ENCODE results near the gene CELF5. TPM values are rescaled to one million over a fixed set of nuclear protein-coding genes. Genes with fewer than 3 reads are reported as not detected.
"Not testable (repeated sequence)": the region's sequence is repeated elsewhere in the genome, so short reads cannot be mapped to it uniquely, and the experiment has no call there.

Gene CELF5
- total RNA-seq, 2 donors from 2014 or later: 0.42 to 0.57 TPM

DNA sequence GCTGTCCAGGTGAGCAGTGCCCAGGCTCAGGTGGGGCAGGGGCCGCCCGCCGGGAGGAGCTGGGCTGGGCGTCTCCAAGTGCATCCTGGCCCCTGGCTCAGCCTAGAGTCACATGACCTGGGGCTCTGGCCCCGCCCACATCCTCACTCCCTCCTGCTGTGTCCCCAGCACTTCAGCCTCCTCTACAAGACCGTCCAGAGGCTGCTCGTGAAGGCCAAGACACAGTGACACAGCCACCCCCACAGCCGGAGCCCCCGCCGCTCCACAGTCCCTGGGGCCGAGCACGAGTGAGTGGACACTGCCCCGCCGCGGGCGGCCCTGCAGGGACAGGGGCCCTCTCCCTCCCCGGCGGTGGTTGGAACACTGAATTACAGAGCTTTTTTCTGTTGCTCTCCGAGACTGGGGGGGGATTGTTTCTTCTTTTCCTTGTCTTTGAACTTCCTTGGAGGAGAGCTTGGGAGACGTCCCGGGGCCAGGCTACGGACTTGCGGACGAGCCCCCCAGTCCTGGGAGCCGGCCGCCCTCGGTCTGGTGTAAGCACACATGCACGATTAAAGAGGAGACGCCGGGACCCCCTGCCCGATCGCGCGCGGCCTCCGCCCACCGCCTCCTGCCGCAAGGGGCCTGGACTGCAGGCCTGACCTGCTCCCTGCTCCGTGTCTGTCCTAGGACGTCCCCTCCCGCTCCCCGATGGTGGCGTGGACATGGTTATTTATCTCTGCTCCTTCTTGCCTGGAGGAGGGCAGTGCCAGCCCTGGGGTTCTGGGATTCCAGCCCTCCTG is 16.8 kb upstream of the CELF5 start:
- Mint-ChIP-seq H3K27me3 (no peaks in the 10 kb centered on the region), H3K4me1 (peaks cover 4% of the 10 kb centered on the region), H3K27ac (no peak overlapping the region), H3K36me3 (ENCODE audit: low read depth) (no peaks in the 10 kb centered on the region), H3K4me3 (no peak overlapping the region)
- no peaks in the 10 kb centered on the region for H3K9me3 ChIP-seq (ENCODE audit: control insufficient read depth, low read length, poor library complexity, severe bottlenecking)
- no peak for DNase-seq
- no peak for ATAC-seq

GRCh38 chr19:3208317-3209207 is 15.9 kb upstream of the CELF5 start:
- H3K27ac Mint-ChIP-seq: no peak overlapping the region

DNA sequence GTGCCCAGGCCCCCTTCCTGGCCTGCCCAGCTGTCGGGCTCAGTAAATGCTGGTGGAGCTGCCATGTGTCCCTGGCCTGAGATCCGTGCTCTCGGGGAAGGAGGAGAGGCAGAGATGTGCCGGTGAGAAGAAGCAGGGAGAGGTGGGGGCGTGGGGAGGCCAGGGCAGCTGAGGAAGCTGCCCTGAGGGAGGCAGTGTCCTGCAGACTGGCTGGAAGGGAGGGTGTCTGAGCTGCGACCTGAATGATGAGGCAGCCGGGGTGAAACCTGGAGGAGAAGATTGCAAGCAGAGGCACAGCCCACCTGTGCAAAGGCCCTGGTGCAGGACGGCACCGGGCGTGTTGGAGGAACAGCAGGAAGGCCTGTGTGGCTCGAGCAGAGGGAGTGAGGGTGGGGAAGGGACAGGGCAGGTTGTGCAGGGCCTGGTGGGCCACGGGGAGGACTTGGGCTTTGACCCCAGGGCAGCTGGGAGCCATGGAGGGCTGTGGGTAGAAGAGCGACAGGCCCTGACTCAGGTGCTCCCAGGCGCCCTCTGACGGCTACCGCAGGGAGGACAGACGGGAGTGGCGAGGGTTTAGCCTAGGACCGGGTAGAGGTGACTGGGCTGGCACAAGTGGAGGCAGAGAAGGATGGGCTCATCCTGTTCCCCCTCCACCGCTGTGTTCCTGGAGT is 14.0 kb upstream of the CELF5 start:
- no peaks in the 10 kb centered on the region for H3K27me3 Mint-ChIP-seq
- H3K27ac Mint-ChIP-seq: peak overlapping the region; percentile 27
- H3K4me3 Mint-ChIP-seq: no peak overlapping the region

More at GRCh38 chr19:3208317-3209207, 15.9 kb upstream of the CELF5 start:
- DNase-seq (no peak), ATAC-seq (no peak)
- no peaks in the 10 kb centered on the region for H3K9me3 ChIP-seq (ENCODE audit: control insufficient read depth, low read length, poor library complexity, severe bottlenecking)
- Mint-ChIP-seq H3K4me3 (no peak overlapping the region), H3K4me1 (peaks cover 4% of the 10 kb centered on the region), H3K27me3 (no peaks in the 10 kb centered on the region), H3K36me3 (ENCODE audit: low read depth) (no peaks in the 10 kb centered on the region)

GRCh38 chr19:3211191-3211590 is 13.3 kb upstream of the CELF5 start:
- H3K9me3 ChIP-seq (ENCODE audit: control insufficient read depth, low read length, poor library complexity, severe bottlenecking): no peaks in the 10 kb centered on the region
- no peak for ATAC-seq
- Mint-ChIP-seq H3K36me3 (ENCODE audit: low read depth) (no peaks in the 10 kb centered on the region), H3K27ac (no peak overlapping the region), H3K4me1 (peaks cover 4% of the 10 kb centered on the region), H3K27me3 (no peaks in the 10 kb centered on the region), H3K4me3 (no peak overlapping the region)
- DNase-seq: no peak

More for the DNA sequence above, 14.0 kb upstream of the CELF5 start:
- DNase-seq: peak; percentile 44 to 73 (median 45)
- H3K9me3 ChIP-seq (ENCODE audit: control insufficient read depth, low read length, poor library complexity, severe bottlenecking): no peaks in the 10 kb centered on the region
- peak; percentile 90 for ATAC-seq
- Mint-ChIP-seq H3K4me1 (peaks cover 4% of the 10 kb centered on the region), H3K36me3 (ENCODE audit: low read depth) (no peaks in the 10 kb centered on the region)

- Mint-ChIP-seq H3K27me3 (no peaks in the 10 kb centered on the region), H3K27ac (no peak overlapping the region)
Observed at GRCh38 chr19:3213159-3213558, 11.3 kb upstream of the CELF5 start.

GRCh38 chr19:3216874-3217273 is 7.6 kb upstream of the CELF5 start:
- Mint-ChIP-seq H3K4me1 (peaks cover 2% of the 10 kb centered on the region), H3K36me3 (ENCODE audit: low read depth) (no peaks in the 10 kb centered on the region), H3K4me3 (no peak overlapping the region), H3K27ac (no peak overlapping the region), H3K27me3 (no peaks in the 10 kb centered on the region)
- no peak for DNase-seq
- no peaks in the 10 kb centered on the region for H3K9me3 ChIP-seq (ENCODE audit: control insufficient read depth, low read length, poor library complexity, severe bottlenecking)
- no peak for ATAC-seq

More at GRCh38 chr19:3213159-3213558, 11.3 kb upstream of the CELF5 start:
- no peaks in the 10 kb centered on the region for H3K9me3 ChIP-seq (ENCODE audit: control insufficient read depth, low read length, poor library complexity, severe bottlenecking)
- peaks cover 7% of the 10 kb centered on the region for H3K4me1 Mint-ChIP-seq
- H3K36me3 Mint-ChIP-seq (ENCODE audit: low read depth): no peaks in the 10 kb centered on the region
- no peak overlapping the region for H3K4me3 Mint-ChIP-seq
- DNase-seq: no peak
- no peak for ATAC-seq

GRCh38 chr19:3220576-3220975 is 3.9 kb upstream of the CELF5 start:
- H3K4me1 Mint-ChIP-seq: peaks cover 2% of the 10 kb centered on the region
- no peak for ATAC-seq
- H3K27me3 Mint-ChIP-seq: no peaks in the 10 kb centered on the region
- H3K27ac Mint-ChIP-seq: no peak overlapping the region
- H3K9me3 ChIP-seq (ENCODE audit: control insufficient read depth, low read length, poor library complexity, severe bottlenecking): no peaks in the 10 kb centered on the region
- DNase-seq: no peak
- no peaks in the 10 kb centered on the region for H3K36me3 Mint-ChIP-seq (ENCODE audit: low read depth)
- H3K4me3 Mint-ChIP-seq: no peak overlapping the region

- not testable (repeated sequence) for H3K4me1 Mint-ChIP-seq; H3K9me3 ChIP-seq (ENCODE audit: control insufficient read depth, low read length, poor library complexity, severe bottlenecking); H3K36me3 Mint-ChIP-seq (ENCODE audit: low read depth); H3K4me3 Mint-ChIP-seq; ATAC-seq; DNase-seq; H3K27me3 Mint-ChIP-seq; H3K27ac Mint-ChIP-seq
Observed at GRCh38 chr19:3221576-3221975, 2.9 kb upstream of the CELF5 start.

- Mint-ChIP-seq H3K4me1 (no peaks in the 10 kb centered on the region), H3K36me3 (ENCODE audit: low read depth) (no peaks in the 10 kb centered on the region), H3K27me3 (peaks cover 18% of the 10 kb centered on the region), H3K27ac (no peak overlapping the region), H3K4me3 (no peak overlapping the region)
- ATAC-seq: no peak
- no peaks in the 10 kb centered on the region for H3K9me3 ChIP-seq (ENCODE audit: control insufficient read depth, low read length, poor library complexity, severe bottlenecking)
- DNase-seq: no peak
Observed at GRCh38 chr19:3222709-3223108, 1.8 kb upstream of the CELF5 start.

GRCh38 chr19:3225169-3225485 is 666 bp downstream of the CELF5 start:
- Mint-ChIP-seq H3K4me1 (peaks cover 3% of the 10 kb centered on the region), H3K27ac (no peak overlapping the region), H3K4me3 (peak overlapping the region; percentile 73), H3K36me3 (ENCODE audit: low read depth) (peaks cover 6% of the 10 kb centered on the region), H3K27me3 (peaks cover 24% of the 10 kb centered on the region)
- DNase-seq (no peak), ATAC-seq (no peak)
- no peaks in the 10 kb centered on the region for H3K9me3 ChIP-seq (ENCODE audit: control insufficient read depth, low read length, poor library complexity, severe bottlenecking)

DNA sequence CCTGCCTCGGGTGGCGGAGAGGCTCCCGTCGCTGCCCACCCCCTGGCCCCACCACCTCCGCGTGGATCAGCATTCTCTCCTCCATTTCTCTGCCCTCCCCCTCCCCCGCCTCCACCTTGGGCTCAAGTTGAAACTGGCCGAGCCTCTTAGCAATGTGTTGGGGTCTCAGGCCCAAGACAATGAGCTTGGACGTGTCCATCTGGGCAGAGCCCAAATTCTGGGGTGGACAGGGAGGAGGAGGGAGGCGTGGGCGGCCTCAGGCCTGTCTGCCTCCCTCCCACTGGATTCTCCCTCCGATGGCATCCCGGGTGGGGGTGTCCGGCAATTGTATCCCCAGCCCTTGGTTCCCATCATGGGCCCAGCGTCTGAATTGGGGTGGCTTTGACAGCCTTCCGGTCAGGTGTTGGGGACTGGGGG is 1.2 kb downstream of the CELF5 start:
- ATAC-seq (no peak), DNase-seq (no peak)
- no peaks in the 10 kb centered on the region for H3K9me3 ChIP-seq (ENCODE audit: control insufficient read depth, low read length, poor library complexity, severe bottlenecking)
- Mint-ChIP-seq H3K27ac (no peak overlapping the region), H3K36me3 (ENCODE audit: low read depth) (peaks cover 6% of the 10 kb centered on the region), H3K4me1 (peaks cover 3% of the 10 kb centered on the region), H3K27me3 (peaks cover 24% of the 10 kb centered on the region), H3K4me3 (peak overlapping the region; percentile 49)

DNA sequence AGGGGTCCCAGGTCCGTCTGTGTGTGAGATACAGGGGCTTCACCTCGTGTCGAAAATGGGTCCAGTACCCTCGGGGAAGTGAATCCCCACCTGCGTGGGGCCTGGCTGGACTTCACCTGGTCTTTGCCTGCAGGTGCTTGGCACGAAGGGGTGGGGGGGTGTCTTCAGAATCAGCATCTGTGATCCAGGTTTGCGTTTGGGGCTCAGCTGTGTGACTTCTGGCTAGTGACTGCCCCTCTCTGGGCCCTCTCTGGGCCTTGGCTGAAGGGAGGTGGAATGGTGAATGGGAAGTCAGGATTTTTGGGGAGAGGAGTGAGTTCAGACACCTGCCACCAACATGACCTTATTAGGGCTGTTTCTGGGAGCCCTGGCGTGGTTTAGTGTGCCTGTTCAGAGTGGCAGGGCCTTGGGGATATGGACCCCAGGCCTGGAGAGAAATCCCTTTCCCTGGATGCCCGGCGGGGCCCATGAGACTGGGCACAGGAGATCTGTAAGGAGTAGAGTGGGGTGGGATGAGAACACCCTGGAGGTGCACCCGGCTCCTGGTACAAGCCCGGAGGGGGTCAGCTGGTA is 2.7 kb downstream of the CELF5 start:
- peaks cover 6% of the 10 kb centered on the region for H3K36me3 Mint-ChIP-seq (ENCODE audit: low read depth)
- DNase-seq (no peak), ATAC-seq (no peak)
- H3K4me1 Mint-ChIP-seq: peaks cover 3% of the 10 kb centered on the region
- H3K4me3 Mint-ChIP-seq: peak overlapping the region; percentile 19
- peaks cover 24% of the 10 kb centered on the region for H3K27me3 Mint-ChIP-seq
- H3K27ac Mint-ChIP-seq: no peak overlapping the region
- no peaks in the 10 kb centered on the region for H3K9me3 ChIP-seq (ENCODE audit: control insufficient read depth, low read length, poor library complexity, severe bottlenecking)

DNA sequence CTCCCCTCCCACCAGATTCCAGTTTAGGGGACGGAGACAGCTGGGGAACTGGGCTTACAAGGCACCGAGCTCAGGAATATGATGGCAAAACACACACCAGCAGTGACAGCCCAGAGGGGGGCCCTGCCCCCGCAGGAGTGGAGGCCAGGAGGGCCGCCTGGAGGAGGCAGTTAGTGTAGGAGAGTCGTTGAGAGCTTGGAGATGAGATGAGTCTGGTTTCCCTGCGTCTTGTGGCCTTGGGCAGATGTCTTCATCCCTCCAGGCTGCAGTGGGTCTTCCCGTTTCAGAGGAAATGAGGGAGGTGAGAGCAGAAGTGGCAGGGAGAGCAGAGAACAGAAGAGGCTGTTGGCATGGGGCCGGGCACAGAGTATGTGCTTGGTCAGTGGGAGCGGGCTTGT is 4.9 kb downstream of the CELF5 start:
- no peak overlapping the region for H3K27ac Mint-ChIP-seq
- H3K4me1 Mint-ChIP-seq: peaks cover 3% of the 10 kb centered on the region
- no peak for ATAC-seq
- no peaks in the 10 kb centered on the region for H3K9me3 ChIP-seq (ENCODE audit: control insufficient read depth, low read length, poor library complexity, severe bottlenecking)
- H3K36me3 Mint-ChIP-seq (ENCODE audit: low read depth): peaks cover 6% of the 10 kb centered on the region
- peaks cover 24% of the 10 kb centered on the region for H3K27me3 Mint-ChIP-seq
- DNase-seq: no peak
- no peak overlapping the region for H3K4me3 Mint-ChIP-seq
